Hematopoietic multipotent progenitor cell treated with erythropoietin and hydrocortisone succinate and interleukin-3 and kit ligand, for 4 days (in vitro differentiated cells): ENCODE data around the gene ANO8.
"Not testable (repeated sequence)": the region's sequence is repeated elsewhere in the genome, so short reads cannot be mapped to it uniquely, and the experiment has no call there.

Experiments used
- DNase-seq: peaks from one replicate; pipeline ENCODE4 v3.0.0-alpha.2; 2015

Gene ANO8

GRCh38 chr19:17286263-17286662 is 48.4 kb downstream of the ANO8 start:
- DNase-seq, result no peak

DNA sequence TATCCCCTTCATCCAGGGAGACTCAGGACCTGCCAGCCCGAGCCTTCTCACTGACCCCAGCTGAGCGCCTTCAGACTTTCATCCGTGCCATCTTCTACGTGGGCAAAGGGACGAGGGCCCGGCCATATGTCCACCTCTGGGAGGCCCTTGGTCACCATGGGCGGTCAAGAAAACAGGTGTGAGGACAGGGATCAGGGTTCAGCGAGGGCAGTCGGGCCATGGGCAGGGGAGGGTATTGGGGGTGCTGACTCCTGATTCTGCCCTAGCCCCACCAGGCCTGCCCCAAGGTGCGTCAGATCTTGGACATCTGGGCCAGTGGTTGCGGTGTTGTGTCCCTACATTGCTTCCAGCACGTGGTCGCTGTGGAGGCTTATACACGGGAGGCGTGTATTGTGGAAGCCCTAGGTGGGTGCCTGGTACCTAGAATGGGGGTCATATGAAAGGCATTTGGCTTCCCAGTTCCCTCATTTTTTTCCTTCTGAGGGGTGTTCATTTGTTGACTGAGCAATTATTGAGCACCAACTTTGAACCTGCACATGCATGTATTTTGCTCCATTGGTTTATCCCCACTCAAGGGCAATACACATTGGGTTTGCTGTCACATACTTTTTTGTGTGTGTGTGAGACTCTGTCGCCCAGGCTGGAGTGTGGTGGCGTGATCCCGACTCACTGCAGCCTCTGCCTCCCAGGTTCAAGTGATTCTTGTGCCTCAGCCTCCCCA is 49.1 kb downstream of the ANO8 start:
- no peak for DNase-seq

GRCh38 chr19:17283504-17283996 is 51.1 kb downstream of the ANO8 start:
- DNase-seq, result no peak

GRCh38 chr19:17282488-17283125 is 52.0 kb downstream of the ANO8 start:
- peak; percentile 95 for DNase-seq

DNA sequence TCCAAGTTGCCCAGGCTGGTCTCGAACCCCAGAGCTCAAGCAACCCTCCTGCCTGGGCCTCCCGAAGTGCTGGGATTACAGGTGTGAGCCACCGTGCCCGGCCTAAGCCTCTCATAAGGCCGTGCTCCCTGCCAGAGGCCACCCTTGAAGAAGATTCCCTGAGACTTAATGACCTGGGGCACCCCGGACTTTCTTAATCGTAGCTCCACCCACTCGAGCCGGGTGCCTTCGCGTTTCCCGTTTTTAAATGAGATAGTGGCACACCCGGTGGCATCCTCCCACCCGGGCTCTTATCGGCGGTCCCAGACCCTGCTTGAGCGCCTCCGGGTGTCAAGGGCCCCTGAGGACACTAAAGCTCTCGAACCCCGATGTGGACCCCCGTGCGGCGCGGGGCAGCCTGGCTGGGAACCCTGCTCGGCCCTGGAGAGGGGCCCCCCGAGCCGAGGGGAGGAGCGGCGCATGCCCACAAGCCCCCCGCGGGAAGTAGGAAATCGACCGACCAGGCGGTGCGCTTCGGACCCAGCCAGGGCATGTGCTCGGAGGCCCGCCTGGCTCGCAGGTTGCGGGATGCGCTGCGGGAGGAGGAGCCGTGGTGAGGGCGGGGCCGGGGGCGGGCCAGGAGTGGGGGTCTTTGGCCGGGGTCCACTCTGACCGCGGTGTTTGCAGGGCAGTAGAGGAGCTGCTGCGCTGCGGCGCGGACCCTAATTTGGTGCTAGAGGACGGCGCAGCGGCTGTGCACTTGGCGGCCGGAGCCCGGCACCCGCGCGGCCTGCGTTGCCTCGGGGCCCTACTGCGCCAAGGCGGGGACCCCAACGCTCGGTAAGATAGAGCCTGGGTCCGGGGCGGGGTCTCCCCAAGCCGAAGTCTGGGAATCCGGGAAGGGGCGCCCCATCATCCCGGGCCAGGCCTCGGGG is 53.0 kb downstream of the ANO8 start, which contains the start of gene ANKLE1:
ANKLE1 (plus strand) TSS at position 511 of the 914 bp plus-strand sequence; CDS start at position 531, 20 bp downstream.
- DNase-seq, result peak; percentile 96

GRCh38 chr19:17279436-17279835 is 55.2 kb downstream of the ANO8 start:
- DNase-seq, result no peak

DNA sequence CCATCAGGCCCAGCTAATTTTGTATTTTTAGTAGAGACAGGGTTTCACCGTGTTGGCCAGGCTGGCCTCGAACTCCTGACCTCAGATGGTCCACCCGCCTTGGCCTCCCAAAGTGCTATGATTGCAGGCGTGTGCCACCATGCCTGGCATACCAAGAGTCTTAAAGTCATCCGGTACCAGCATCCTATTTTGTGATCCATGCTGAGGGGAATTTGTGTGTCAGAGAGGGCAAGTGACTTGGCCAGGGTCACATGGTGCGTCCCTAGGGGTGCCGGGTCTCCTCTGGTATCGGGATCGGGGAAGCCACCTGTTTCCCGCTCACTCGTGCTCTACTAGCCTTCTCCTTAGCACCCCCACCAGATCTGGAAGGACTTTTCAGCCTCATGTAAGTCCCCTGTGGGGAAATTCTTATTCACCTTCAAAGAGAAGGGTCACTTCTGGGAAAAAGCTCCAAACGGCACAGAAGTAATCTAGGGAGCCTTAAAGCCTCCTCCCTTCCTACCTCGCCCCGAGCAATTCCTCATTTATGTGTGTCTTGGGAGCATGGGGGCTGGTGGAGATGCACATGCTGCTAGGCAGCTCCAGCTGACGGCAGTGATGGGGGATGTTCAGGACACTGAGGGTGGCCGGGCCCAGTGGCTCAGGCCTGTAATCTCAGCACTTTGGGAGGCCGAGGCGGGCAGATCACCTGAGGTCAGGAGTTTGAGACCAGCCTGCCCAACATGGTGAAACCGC is 59.0 kb downstream of the ANO8 start:
- DNase-seq, result no peak

- not testable (repeated sequence) for DNase-seq
These were observed 59.8 kb downstream of the ANO8 start for GRCh38 chr19:17274892-17275291.
